Measurements from ENCODE around the gene NOL6. TPM values are rescaled to one million over a fixed set of nuclear protein-coding genes. Genes with fewer than 3 reads are reported as not detected.

The NOL6 gene
- total RNA-seq, 1 experiment from 2014 or later, result 75.1 TPM

DNA sequence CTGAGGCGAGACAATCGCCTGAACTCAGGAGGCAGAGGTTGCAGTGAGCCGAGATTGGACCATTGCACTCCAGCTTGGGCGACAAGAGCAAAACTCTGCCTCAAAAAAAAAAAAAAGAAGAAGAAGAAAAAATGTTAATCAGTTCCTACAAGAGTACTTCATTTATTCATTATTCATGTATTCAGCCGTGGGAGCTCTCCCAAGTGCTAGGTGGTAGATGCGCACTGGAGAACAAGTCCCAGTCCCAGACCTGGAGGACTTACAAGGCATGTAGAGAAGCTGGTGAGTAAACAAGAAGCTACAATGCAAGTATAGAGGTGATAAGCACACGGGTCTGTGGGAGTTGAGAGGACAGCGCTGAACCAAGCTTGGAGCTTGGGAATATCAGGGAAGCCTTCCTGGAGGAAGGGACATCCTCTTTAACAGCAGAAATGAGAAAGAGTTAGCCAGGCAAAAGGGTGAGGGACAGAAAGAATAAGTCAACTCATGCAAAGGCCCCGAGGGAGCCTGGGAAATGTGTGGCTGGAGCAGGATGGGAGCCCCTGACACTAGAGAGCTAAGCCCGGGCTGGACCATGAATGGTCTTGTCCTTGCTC, 53.9 kb downstream of the NOL6 start:
- TF ChIP-seq POLR2AphosphoS5 (IDR thresholded peaks at IDR 0.05; ENCODE audit: low read depth, low read length), result no peak
- no peak for TF ChIP-seq CTCF (IDR thresholded peaks at IDR 0.05)
- no peak overlapping the region for H3K27ac ChIP-seq (ENCODE audit: low read length)
- DNase-seq (ENCODE audit: low read depth, low spot score) (no peak), ATAC-seq (no peak)
- H3K4me1 ChIP-seq (ENCODE audit: control insufficient read depth, insufficient read depth, low read length), result peaks cover 15% of the 10 kb centered on the region
- BruUV-seq (replicated peaks), result no TSS peak
- ChIA-PET POLR2A (interaction anchor here (0.5 kb wide), 1 partner anchor 27 kb away, joined by 4 read pairs; the partner anchor contains the start of gene AQP3), CTCF (interaction anchor here (0.7 kb wide), 2 partner anchors 33 to 318 kb away, joined by 3 to 5 read pairs; no protein-coding TSS in a partner anchor)
- no peaks in the 10 kb centered on the region for H3K9me3 ChIP-seq (ENCODE audit: control insufficient read depth, insufficient read depth, low read depth, low read length)
- H3K4me3 ChIP-seq (ENCODE audit: low read depth in 2 of 2, low read length in 2 of 2), result no peak overlapping the region
- intact Hi-C loops (cut with micrococcal nuclease; ENCODE audit: unreplicated experiment), result no loop called here
- no peaks in the 10 kb centered on the region for H3K36me3 ChIP-seq (ENCODE audit: control insufficient read depth, insufficient read depth, low read length)
- no peaks in the 10 kb centered on the region for H3K27me3 ChIP-seq (ENCODE audit: control insufficient read depth, insufficient read depth, low read length)
- in situ Hi-C loops (cut with HindIII; ENCODE audit: low pct_unique_long_range_greater_than_20kb, low sequenced_read_pairs), result no loop called here

- ChIA-PET CTCF (interaction anchor here (1.6 kb wide), 1 partner anchor 15 kb away, joined by 3 read pairs; no protein-coding TSS in a partner anchor), POLR2A (no interaction called here)
- no TSS peak for BruUV-seq (replicated peaks)
- H3K4me1 ChIP-seq (ENCODE audit: control insufficient read depth, insufficient read depth, low read length), result peaks cover 27% of the 10 kb centered on the region
- H3K36me3 ChIP-seq (ENCODE audit: control insufficient read depth, insufficient read depth, low read length), result no peaks in the 10 kb centered on the region
- intact Hi-C loops (cut with micrococcal nuclease; ENCODE audit: unreplicated experiment) (no loop called here), in situ Hi-C loops (cut with HindIII; ENCODE audit: low pct_unique_long_range_greater_than_20kb, low sequenced_read_pairs) (no loop called here)
- no peak overlapping the region for H3K27ac ChIP-seq (ENCODE audit: low read length)
- H3K27me3 ChIP-seq (ENCODE audit: control insufficient read depth, insufficient read depth, low read length), result no peaks in the 10 kb centered on the region
- ATAC-seq (no peak), DNase-seq (ENCODE audit: low read depth, low spot score) (no peak)
- no peak overlapping the region for H3K4me3 ChIP-seq (ENCODE audit: low read depth in 2 of 2, low read length in 2 of 2)
- no peaks in the 10 kb centered on the region for H3K9me3 ChIP-seq (ENCODE audit: control insufficient read depth, insufficient read depth, low read depth, low read length)
- TF ChIP-seq POLR2AphosphoS5 (IDR thresholded peaks at IDR 0.05; ENCODE audit: low read depth, low read length), result no peak
- TF ChIP-seq SIN3A (IDR thresholded peaks at IDR 0.05; ENCODE audit: borderline replicate concordance, insufficient read depth, low read depth, low read length), result no peak
- no peak for TF ChIP-seq REST (IDR thresholded peaks at IDR 0.05; ENCODE audit: insufficient read depth in 1 of 2, low read depth in 2 of 2, low read length in 1 of 2)
- TF ChIP-seq TCF7L2 (IDR thresholded peaks at IDR 0.05; ENCODE audit: low read depth, low read length), result no peak
- TF ChIP-seq CTCF (IDR thresholded peaks at IDR 0.05), result no peak
These were observed 55.6 kb downstream of the NOL6 start for GRCh38 chr9:33418090-33418489.

All from Panc1 (cell line).